ENCODE data around the gene CD300LF.

CD300LF gene

DNA sequence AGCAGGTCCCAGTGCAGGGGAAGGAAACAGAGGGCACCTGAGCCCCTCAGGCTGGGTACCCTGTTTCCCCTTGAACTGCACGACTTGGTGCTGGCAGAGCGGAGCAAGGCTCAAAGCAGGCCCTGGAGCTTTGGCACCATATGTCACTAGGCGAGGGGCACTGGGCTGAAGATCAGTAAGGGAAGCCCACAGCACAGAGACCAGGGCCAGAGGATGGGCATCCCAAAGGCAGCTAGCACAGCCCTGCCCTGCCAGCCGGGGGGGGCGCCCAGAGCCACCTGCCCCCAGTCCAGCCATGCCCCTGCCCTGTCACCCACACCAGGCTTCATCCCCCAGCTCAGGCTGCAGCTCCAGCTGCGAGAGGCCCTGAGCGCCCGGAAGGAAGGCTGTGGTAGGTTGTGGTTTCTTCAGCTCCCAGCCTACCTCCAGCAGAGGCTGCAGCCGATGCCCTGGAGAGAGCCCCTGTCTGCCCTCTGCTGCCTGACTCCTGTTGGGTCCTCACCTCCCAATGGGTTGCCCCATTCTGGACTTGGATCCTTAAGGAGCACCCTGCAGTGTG, 46.6 kb upstream of the CD300LF start:
- Histone ChIP-seq H3K4me3 (no peak overlapping the region), H3K36me3 (peaks cover 0 to 3% (median 0%) of the 10 kb centered on the region in 3 donors), H3K27ac (no peak overlapping the region), H3K4me1 (peaks cover 0 to 53% (median 17%) of the 10 kb centered on the region in 4 donors), H3K27me3 (no peaks in the 10 kb centered on the region), H3K9me3 (no peaks in the 10 kb centered on the region)
- intact Hi-C loops (cut with DNase I; ENCODE audit: low total_unique reads): no loop called here
- no peak for DNase-seq
- TF ChIP-seq, protein P1, sequence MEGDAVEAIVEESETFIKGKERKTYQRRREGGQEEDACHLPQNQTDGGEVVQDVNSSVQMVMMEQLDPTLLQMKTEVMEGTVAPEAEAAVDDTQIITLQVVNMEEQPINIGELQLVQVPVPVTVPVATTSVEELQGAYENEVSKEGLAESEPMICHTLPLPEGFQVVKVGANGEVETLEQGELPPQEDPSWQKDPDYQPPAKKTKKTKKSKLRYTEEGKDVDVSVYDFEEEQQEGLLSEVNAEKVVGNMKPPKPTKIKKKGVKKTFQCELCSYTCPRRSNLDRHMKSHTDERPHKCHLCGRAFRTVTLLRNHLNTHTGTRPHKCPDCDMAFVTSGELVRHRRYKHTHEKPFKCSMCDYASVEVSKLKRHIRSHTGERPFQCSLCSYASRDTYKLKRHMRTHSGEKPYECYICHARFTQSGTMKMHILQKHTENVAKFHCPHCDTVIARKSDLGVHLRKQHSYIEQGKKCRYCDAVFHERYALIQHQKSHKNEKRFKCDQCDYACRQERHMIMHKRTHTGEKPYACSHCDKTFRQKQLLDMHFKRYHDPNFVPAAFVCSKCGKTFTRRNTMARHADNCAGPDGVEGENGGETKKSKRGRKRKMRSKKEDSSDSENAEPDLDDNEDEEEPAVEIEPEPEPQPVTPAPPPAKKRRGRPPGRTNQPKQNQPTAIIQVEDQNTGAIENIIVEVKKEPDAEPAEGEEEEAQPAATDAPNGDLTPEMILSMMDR (IDR thresholded peaks at IDR 0.05): no peak

DNA sequence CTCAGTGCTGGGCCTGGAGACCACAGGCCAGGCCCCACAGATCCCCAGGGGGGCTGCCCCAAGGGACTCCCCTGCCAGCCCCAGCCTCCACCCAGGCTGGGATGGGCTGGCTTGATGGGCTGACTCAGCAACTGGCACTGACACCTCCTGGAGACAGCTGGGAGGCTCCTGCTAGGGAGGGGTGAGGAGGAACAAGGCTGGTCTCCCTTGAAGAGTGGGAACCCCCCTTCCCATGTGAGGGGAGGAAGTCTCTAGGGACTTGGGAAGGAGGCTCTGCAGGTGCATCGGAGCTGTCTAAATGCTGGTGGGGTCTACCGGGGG, 46.1 kb upstream of the CD300LF start:
- Histone ChIP-seq H3K36me3 (no peaks in the 10 kb centered on the region), H3K9me3 (no peaks in the 10 kb centered on the region), H3K4me1 (peaks cover 0 to 53% (median 17%) of the 10 kb centered on the region in 4 donors), H3K27ac (no peak overlapping the region), H3K4me3 (no peak overlapping the region), H3K27me3 (no peaks in the 10 kb centered on the region)
- DNase-seq: no peak
- TF ChIP-seq, protein P1 (IDR thresholded peaks at IDR 0.05): no peak
- intact Hi-C loops (cut with DNase I; ENCODE audit: low total_unique reads): no loop called here

DNA sequence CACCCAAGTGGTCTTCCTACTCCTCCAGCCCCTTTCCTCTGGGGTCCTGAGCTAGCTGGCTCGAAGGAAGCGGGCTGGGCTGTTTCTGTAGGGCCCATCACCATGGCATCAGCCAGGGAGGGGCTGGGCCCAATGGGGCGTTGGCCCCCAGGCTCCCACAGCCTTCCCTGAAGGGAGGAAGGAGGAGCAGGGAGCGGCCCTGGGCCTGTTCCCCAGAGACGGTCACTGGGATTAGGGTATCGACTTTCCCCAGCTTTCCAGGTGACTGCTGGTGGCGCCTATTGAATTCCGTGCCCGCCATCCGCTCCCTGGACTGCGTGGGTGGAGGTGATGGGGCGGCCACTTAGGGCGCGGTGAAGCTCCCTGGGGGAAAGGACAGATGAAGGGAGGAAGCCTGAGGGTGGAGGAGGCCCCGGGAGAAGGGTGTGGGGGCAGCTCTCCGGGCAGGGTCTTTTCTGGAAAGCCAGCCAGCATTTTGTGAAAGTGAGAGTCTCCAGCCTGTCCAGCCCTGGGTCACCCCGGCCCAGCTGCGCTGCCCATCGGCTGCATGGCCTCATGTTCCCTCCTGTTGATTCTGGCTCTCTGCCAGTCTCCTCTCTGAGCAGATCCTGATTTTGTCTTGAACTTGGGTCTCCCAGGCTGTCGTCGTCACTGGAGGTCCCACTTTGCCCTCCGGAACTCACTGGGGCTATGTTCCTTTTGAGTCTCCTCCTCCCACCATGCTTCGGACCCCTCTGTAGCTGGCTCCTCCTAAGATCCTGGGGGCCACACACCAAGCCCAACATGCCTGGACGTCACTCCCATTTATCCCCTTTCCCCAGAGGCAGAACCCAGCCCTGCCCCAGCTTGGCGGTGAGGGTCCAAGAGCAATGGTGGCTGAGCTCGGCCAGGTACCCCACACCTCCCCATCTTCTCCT, 45.5 kb upstream of the CD300LF start:
- DNase-seq: no peak
- Histone ChIP-seq H3K27ac (no peak overlapping the region), H3K36me3 (no peaks in the 10 kb centered on the region), H3K4me1 (peaks cover 0 to 53% (median 17%) of the 10 kb centered on the region in 4 donors), H3K4me3 (no peak overlapping the region), H3K9me3 (no peaks in the 10 kb centered on the region), H3K27me3 (no peaks in the 10 kb centered on the region)
- TF ChIP-seq, protein P1 (IDR thresholded peaks at IDR 0.05): no peak
- intact Hi-C loops (cut with DNase I; ENCODE audit: low total_unique reads): no loop called here

DNA sequence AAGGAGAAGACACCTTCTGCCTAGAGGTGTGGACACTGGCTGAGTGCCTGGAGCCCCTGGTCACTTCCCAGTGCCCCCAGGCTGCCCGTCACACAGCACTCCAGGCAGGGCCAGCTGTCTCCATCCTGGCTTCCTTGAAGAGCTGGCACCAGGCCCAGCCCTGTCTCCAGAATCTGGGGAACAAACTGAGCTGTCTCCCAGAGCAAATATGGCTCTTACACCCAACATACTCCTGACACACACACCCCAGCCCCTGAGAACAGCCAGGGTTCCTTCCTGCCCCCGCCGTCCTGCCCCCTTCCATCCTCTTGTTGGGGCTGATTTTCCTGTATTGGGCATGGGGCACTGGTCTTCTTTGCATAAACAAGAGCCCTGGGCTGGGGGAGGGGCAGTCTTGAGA, 44.8 kb upstream of the CD300LF start:
- DNase-seq: peak in 1 of 2 donors; percentile 46
- Histone ChIP-seq H3K27ac (no peak overlapping the region), H3K27me3 (no peaks in the 10 kb centered on the region), H3K9me3 (no peaks in the 10 kb centered on the region), H3K4me1 (peaks cover 0 to 50% (median 17%) of the 10 kb centered on the region in 4 donors), H3K4me3 (no peak overlapping the region), H3K36me3 (no peaks in the 10 kb centered on the region)
- intact Hi-C loops (cut with DNase I; ENCODE audit: low total_unique reads): no loop called here
- TF ChIP-seq, protein P1 (IDR thresholded peaks at IDR 0.05): no peak

DNA sequence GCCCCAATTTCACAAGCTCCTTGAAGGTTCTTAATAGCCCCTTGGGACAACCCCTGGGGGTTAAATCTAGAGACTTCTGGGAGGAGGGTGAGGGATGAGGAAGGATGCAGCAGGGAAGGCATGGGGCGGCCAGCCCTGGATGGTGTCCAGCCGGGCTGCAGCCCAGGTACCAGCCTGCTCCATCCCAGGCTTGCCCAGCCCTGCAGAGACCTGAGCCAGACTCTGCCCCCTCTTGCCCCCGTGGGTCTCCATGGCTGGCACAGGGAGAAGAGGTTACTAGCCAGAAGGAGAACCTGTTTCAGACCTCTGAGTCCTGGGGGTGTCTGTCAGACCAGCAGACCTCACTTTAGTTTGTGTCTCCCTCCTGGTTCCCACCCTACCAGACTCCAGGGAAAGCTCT, 44.2 kb upstream of the CD300LF start:
- Histone ChIP-seq H3K4me1 (peaks cover 0 to 51% (median 17%) of the 10 kb centered on the region in 4 donors), H3K27me3 (no peaks in the 10 kb centered on the region), H3K4me3 (no peak overlapping the region), H3K36me3 (no peaks in the 10 kb centered on the region), H3K9me3 (no peaks in the 10 kb centered on the region), H3K27ac (no peak overlapping the region)
- DNase-seq: no peak
- intact Hi-C loops (cut with DNase I; ENCODE audit: low total_unique reads): no loop called here
- TF ChIP-seq, protein P1 (IDR thresholded peaks at IDR 0.05): no peak

All from tibial artery (tissue), 4 donors.